ENCODE results near the gene NUDCD3. TPM values are rescaled to one million over a fixed set of nuclear protein-coding genes. Genes with fewer than 3 reads are reported as not detected.

NUDCD3 gene
- total RNA-seq (2014; rRNA removed; shearing (Covaris generic)), result 110 and 129 TPM in 2 replicates

- DNase-seq (ENCODE audit: low spot score), result peak; percentile 86
These were observed at the start of gene NUDCD3 for GRCh38 chr7:44490351-44491200. Gene NUDCD3 (minus strand): TSS chr7:44490658. CDS start chr7:44490600, 58 bp downstream.

GRCh38 chr7:44539669-44540506 lies 49.4 kb upstream of the NUDCD3 start:
- DNase-seq (ENCODE audit: low spot score), result no peak

GRCh38 chr7:44538798-44539668 lies 48.6 kb upstream of the NUDCD3 start:
- DNase-seq (ENCODE audit: low spot score), result no peak

GRCh38 chr7:44538093-44538797 lies 47.8 kb upstream of the NUDCD3 start:
- no peak for DNase-seq (ENCODE audit: low spot score)

GRCh38 chr7:44537442-44537841 lies 47.0 kb upstream of the NUDCD3 start:
- no peak for DNase-seq (ENCODE audit: low spot score)

GRCh38 chr7:44536090-44536489 lies 45.6 kb upstream of the NUDCD3 start:
- no peak for DNase-seq (ENCODE audit: low spot score)

- DNase-seq (ENCODE audit: low spot score), result no peak
These were observed 45.0 kb upstream of the NUDCD3 start for GRCh38 chr7:44535348-44536064.

GRCh38 chr7:44534501-44534900 lies 44.0 kb upstream of the NUDCD3 start:
- DNase-seq (ENCODE audit: low spot score), result peak; percentile 26

GRCh38 chr7:44534087-44534486 lies 43.6 kb upstream of the NUDCD3 start:
- DNase-seq (ENCODE audit: low spot score), result no peak

GRCh38 chr7:44533301-44534055 lies 43.0 kb upstream of the NUDCD3 start:
- no peak for DNase-seq (ENCODE audit: low spot score)

GRCh38 chr7:44531421-44532380 lies 41.2 kb upstream of the NUDCD3 start:
- DNase-seq (ENCODE audit: low spot score), result no peak

GRCh38 chr7:44530990-44531389 lies 40.5 kb upstream of the NUDCD3 start:
- DNase-seq (ENCODE audit: low spot score), result no peak

- no peak for DNase-seq (ENCODE audit: low spot score)
These were observed 34.4 kb upstream of the NUDCD3 start for GRCh38 chr7:44524811-44525388.

GRCh38 chr7:44522315-44522714 lies 31.9 kb upstream of the NUDCD3 start:
- DNase-seq (ENCODE audit: low spot score), result no peak

GRCh38 chr7:44521347-44522095 lies 31.1 kb upstream of the NUDCD3 start:
- DNase-seq (ENCODE audit: low spot score), result no peak

- no peak for DNase-seq (ENCODE audit: low spot score)
These were observed 30.1 kb upstream of the NUDCD3 start for GRCh38 chr7:44520574-44520973.

GRCh38 chr7:44519546-44519945 lies 29.1 kb upstream of the NUDCD3 start:
- no peak for DNase-seq (ENCODE audit: low spot score)

Data from A172 (cell line).